Testis (tissue), 2 donors: ENCODE results near the gene POPDC2.

Experiments
- CTCF ChIP-seq, 3 experiments: fragments of 450-650 bp in 2 of 3; fragments of 200-600 bp in 1 of 3; sonication (generic) in 1 of 3; IDR thresholded peaks; one replicate each; pipeline ENCODE4 v1.5.1; 2016 to 2019; ENCODE audit warnings: antibody characterized with exemption in 3 of 3, mild to moderate bottlenecking in 2 of 3, moderate library complexity in 1 of 3
- POLR2A ChIP-seq: fragments of 450-650 bp; IDR thresholded peaks from one replicate; pipeline ENCODE4 v1.6.1; 2017; ENCODE audit warnings: antibody characterized with exemption, mild to moderate bottlenecking, moderate library complexity

- TF ChIP-seq POLR2A (no peak), CTCF (IDR thresholded peaks at IDR 0.05) (no peak)
Measured at GRCh38 chr3:119602676-119603075, 57.7 kb downstream of the POPDC2 start.
